NOMO-1 (cell line): ENCODE data around the gene FAM53B.

Experiments used
- DNase-seq, 2 experiments: peaks; one replicate each; lab custom pipeline; 2025; ENCODE audit not compliant: unreplicated experiment in 2 of 2; lab: John Stamatoyannopoulos, UW

The FAM53B gene

GRCh38 chr10:124728830-124729661 lies 15.1 kb downstream of the FAM53B start:
- DNase-seq = peak; percentile 16 to 43

- DNase-seq = peak in 1 of 2 experiments; percentile 52
Observed at GRCh38 chr10:124728071-124728829, 15.9 kb downstream of the FAM53B start.

GRCh38 chr10:124727361-124727960 lies 16.7 kb downstream of the FAM53B start:
- no peak for DNase-seq

- DNase-seq = no peak
Observed at GRCh38 chr10:124725791-124726190, 18.4 kb downstream of the FAM53B start.

GRCh38 chr10:124725171-124725631 lies 19.0 kb downstream of the FAM53B start:
- DNase-seq = no peak

GRCh38 chr10:124724279-124725027 lies 19.7 kb downstream of the FAM53B start:
- DNase-seq = no peak

- DNase-seq = no peak
Observed at GRCh38 chr10:124723826-124724225, 20.4 kb downstream of the FAM53B start.

- peak; percentile 9 to 10 for DNase-seq
Observed at GRCh38 chr10:124722798-124723783, 21.1 kb downstream of the FAM53B start.

- DNase-seq = peak; percentile 81 to 90
Observed at GRCh38 chr10:124721330-124722045, 22.7 kb downstream of the FAM53B start.

- peak; percentile 67 to 78 for DNase-seq
Observed at GRCh38 chr10:124719213-124719851, 24.8 kb downstream of the FAM53B start.

- DNase-seq = peak; percentile 89 to 95
Observed at GRCh38 chr10:124717911-124718741, 26.1 kb downstream of the FAM53B start.

- DNase-seq = no peak
Observed at GRCh38 chr10:124717041-124717757, 27.0 kb downstream of the FAM53B start.

GRCh38 chr10:124716369-124716768 lies 27.8 kb downstream of the FAM53B start:
- DNase-seq = no peak

- no peak for DNase-seq
Observed at GRCh38 chr10:124715439-124715838, 28.7 kb downstream of the FAM53B start.

GRCh38 chr10:124713679-124714255 lies 30.4 kb downstream of the FAM53B start:
- DNase-seq = no peak

- no peak for DNase-seq
Observed at GRCh38 chr10:124712704-124713407, 31.3 kb downstream of the FAM53B start.
